ENCODE results near the gene CHTF18. TPM values are rescaled to one million over a fixed set of nuclear protein-coding genes. Genes with fewer than 3 reads are reported as not detected.

CHTF18 gene
- total and polyA plus RNA-seq, 2 donors (not counting 3 experiments of a cell fraction or from before 2014, with no cell fraction given), result 33.0 to 69.5 TPM

GRCh38 chr16:747978-748746 lies 40.3 kb upstream of the CHTF18 start:
- DNase-seq (ENCODE audit: low read depth, low spot score) (no peak), FAIRE-seq (no peak)
- dilution Hi-C loops (cut with MboI; ENCODE audit: extremely low pct_ligation_motif_present, low sequenced_read_pairs) (no loop called here), intact Hi-C loops (cut with micrococcal nuclease) (no loop called here)
- POLR2A ChIA-PET, result interaction anchor here (0.7 kb wide), 1 partner anchor 36 kb away, joined by 3 read pairs; no protein-coding TSS in a partner anchor
- BruUV-seq (replicated peaks), result no TSS peak
- TF ChIP-seq EZH2 (IDR thresholded peaks at IDR 0.05; ENCODE audit: borderline replicate concordance, low read depth, low read length, severe bottlenecking) (no peak), GATA2 (IDR thresholded peaks at IDR 0.05; ENCODE audit: insufficient read depth, insufficient read length, low read depth, low read length) (no peak), POLR2AphosphoS5 (IDR thresholded peaks at IDR 0.05; ENCODE audit: insufficient read depth, low read depth, low read length) (no peak), JUN (IDR thresholded peaks at IDR 0.05; ENCODE audit: borderline replicate concordance, insufficient read depth, insufficient read length, low read depth) (no peak), FOS (IDR thresholded peaks at IDR 0.05; ENCODE audit: borderline replicate concordance, insufficient read depth, low read length) (no peak)
- TF ChIP-seq, protein P1, sequence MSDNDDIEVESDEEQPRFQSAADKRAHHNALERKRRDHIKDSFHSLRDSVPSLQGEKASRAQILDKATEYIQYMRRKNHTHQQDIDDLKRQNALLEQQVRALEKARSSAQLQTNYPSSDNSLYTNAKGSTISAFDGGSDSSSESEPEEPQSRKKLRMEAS (IDR thresholded peaks at IDR 0.05; ENCODE audit: insufficient read depth, insufficient read length), result no peak
- Histone ChIP-seq H3K4me3 (replicated peaks in 1 of 3; ENCODE audit: insufficient read depth in 1 of 3, low read depth in 1 of 3, low read length in 3 of 3) (no peak overlapping the region), H4K20me1 (replicated peaks; ENCODE audit: control insufficient read depth, extremely low read depth, insufficient read depth, low read length) (no peaks in the 10 kb centered on the region), H3K27me3 (ENCODE audit: control insufficient read depth in 2 of 2, insufficient read depth in 2 of 2, low read length in 2 of 2) (peaks cover 4% of the 10 kb centered on the region in 2 experiments), H2AFZ (ENCODE audit: low read depth, low read length) (no peak overlapping the region), H3K79me2 (ENCODE audit: control insufficient read depth, insufficient read depth, low read length) (no peaks in the 10 kb centered on the region), H3K4me2 (ENCODE audit: insufficient read depth, low read length) (no peak overlapping the region), H3K9me3 (replicated peaks; ENCODE audit: control insufficient read depth, insufficient read depth, low read length) (no peaks in the 10 kb centered on the region), H3K9ac (replicated peaks; ENCODE audit: extremely low read depth, insufficient read depth, low read length) (no peak overlapping the region), H3K9me1 (replicated peaks; ENCODE audit: control insufficient read depth, extremely low read depth, insufficient read depth, low read length) (no peaks in the 10 kb centered on the region), H3K27ac (ENCODE audit: insufficient read depth, low read depth, low read length) (no peak overlapping the region), H3K36me3 (ENCODE audit: control insufficient read depth in 2 of 2, extremely low read depth in 1 of 2, insufficient read depth in 2 of 2, low read length in 2 of 2) (no peaks in the 10 kb centered on the region), H3K4me1 (ENCODE audit: control insufficient read depth, extremely low read depth, insufficient read depth, low read length) (no peaks in the 10 kb centered on the region)
- CTCF ChIA-PET, result interaction anchor here (1.2 kb wide), 1 partner anchor 13 kb away, joined by 4 read pairs; the partner anchor contains the start of gene MSLN

Data from endothelial cell of umbilical vein (primary cell).